SW 1271 (cell line): ENCODE measurements around the gene SEPTIN6.

Experiments used
- DNase-seq, 2 experiments: peaks; one replicate each; lab custom pipeline; 2025; lab: John Stamatoyannopoulos, UW

Gene SEPTIN6

GRCh38 chrX:119648421-119648775 is 44.6 kb downstream of the SEPTIN6 start:
- no peak for DNase-seq

- no peak for DNase-seq
These were observed 45.2 kb downstream of the SEPTIN6 start for GRCh38 chrX:119647552-119648420.

- DNase-seq, result no peak
These were observed 45.9 kb downstream of the SEPTIN6 start for GRCh38 chrX:119647089-119647488.

- no peak for DNase-seq
These were observed 46.5 kb downstream of the SEPTIN6 start for GRCh38 chrX:119646515-119646914.

GRCh38 chrX:119643696-119644095 is 49.3 kb downstream of the SEPTIN6 start:
- DNase-seq, result no peak
